H9 (cell line): Measurements from ENCODE around the gene IL3RA. TPM values are rescaled to one million over a fixed set of nuclear protein-coding genes. Genes with fewer than 3 reads are reported as not detected.

ENCODE experiments used
- DNase-seq: peaks from one replicate; pipeline ENCODE4 v3.0.0-alpha.2; 2017
- H2AFZ ChIP-seq: one replicate; pipeline ENCODE4 v1.6.1; 2013; ENCODE audit warnings: mild to moderate bottlenecking, low read length, control low read depth, moderate library complexity
- H2AK5ac ChIP-seq: 2 replicates; pipeline ENCODE4 v1.6.1; 2013; ENCODE audit warnings: low read length, control low read depth, mixed read lengths; ENCODE audit not compliant: insufficient read length
- H2BK120ac ChIP-seq: one replicate; pipeline ENCODE4 v1.6.1; 2013; ENCODE audit warnings: low read depth, mild to moderate bottlenecking, low read length, control low read depth, inconsistent platforms; ENCODE audit not compliant: poor library complexity, severe bottlenecking
- H2BK12ac ChIP-seq: 2 replicates; pipeline ENCODE4 v1.6.1; 2013; ENCODE audit warnings: low read length, control low read depth, mixed read lengths, low read depth; ENCODE audit not compliant: insufficient read length
- H2BK15ac ChIP-seq: 2 replicates; pipeline ENCODE4 v1.6.1; 2013; ENCODE audit warnings: low read depth, low read length, control low read depth
- H2BK20ac ChIP-seq: one replicate; pipeline ENCODE4 v1.6.1; 2013; ENCODE audit warnings: low read depth, mild to moderate bottlenecking, low read length, control low read depth, inconsistent platforms; ENCODE audit not compliant: poor library complexity, severe bottlenecking
- H2BK5ac ChIP-seq: 2 replicates; pipeline ENCODE4 v1.6.1; 2013; ENCODE audit warnings: low read length, control low read depth, mixed read lengths; ENCODE audit not compliant: insufficient read length
- H3K14ac ChIP-seq: 2 replicates; pipeline ENCODE4 v1.6.1; 2013; ENCODE audit warnings: low read length, control low read depth; ENCODE audit not compliant: insufficient read depth
- H3K18ac ChIP-seq: 2 replicates; pipeline ENCODE4 v1.6.1; 2013; ENCODE audit warnings: low read depth, mild to moderate bottlenecking, mixed read lengths, low read length, control low read depth; ENCODE audit not compliant: insufficient read length
- H3K23ac ChIP-seq: 2 replicates; pipeline ENCODE4 v1.6.1; 2013; ENCODE audit warnings: low read length, control low read depth, mixed read lengths, low read depth; ENCODE audit not compliant: insufficient read length
- H3K23me2 ChIP-seq: 2 replicates; pipeline ENCODE4 v1.6.1; 2013; ENCODE audit warnings: low read depth, mild to moderate bottlenecking, mixed read lengths, low read length, control low read depth; ENCODE audit not compliant: insufficient read length, poor library complexity, severe bottlenecking
- H3K27ac ChIP-seq: 2 replicates; pipeline ENCODE4 v1.5.1; 2013; ENCODE audit warnings: low read length, control low read depth, mixed read lengths, low read depth; ENCODE audit not compliant: insufficient read length
- H3K27me3 ChIP-seq: 2 replicates; pipeline ENCODE4 v1.6.1; 2013; ENCODE audit warnings: low read length, control low read depth, inconsistent platforms; ENCODE audit not compliant: insufficient read depth
- H3K4ac ChIP-seq: 2 replicates; pipeline ENCODE4 v1.6.1; 2013; ENCODE audit warnings: low read depth, mild to moderate bottlenecking, control low read depth, inconsistent platforms, low read length, moderate library complexity
- H3K4me1 ChIP-seq: 2 replicates; pipeline ENCODE4 v1.6.1; 2013; ENCODE audit warnings: low read length, control low read depth, inconsistent platforms; ENCODE audit not compliant: insufficient read depth
- H3K4me2 ChIP-seq: 2 replicates; pipeline ENCODE4 v1.6.1; 2013; ENCODE audit warnings: low read length, control low read depth, mixed read lengths; ENCODE audit not compliant: insufficient read length, insufficient read depth
- H3K56ac ChIP-seq: 2 replicates; pipeline ENCODE4 v1.6.1; 2013; ENCODE audit warnings: low read depth, mild to moderate bottlenecking, mixed read lengths, low read length, control low read depth; ENCODE audit not compliant: insufficient read length
- H3K79me1 ChIP-seq: 2 replicates; pipeline ENCODE4 v1.6.1; 2013; ENCODE audit warnings: low read depth, mild to moderate bottlenecking, moderate library complexity, low read length, control low read depth, inconsistent platforms; ENCODE audit not compliant: insufficient read depth, poor library complexity, severe bottlenecking
- H3K79me2 ChIP-seq: 2 replicates; pipeline ENCODE4 v1.6.1; 2013; ENCODE audit warnings: low read length, control low read depth, inconsistent platforms; ENCODE audit not compliant: insufficient read depth
- H3K9ac ChIP-seq: 2 replicates; pipeline ENCODE4 v1.6.1; 2013; ENCODE audit warnings: low read length, control low read depth, mixed read lengths; ENCODE audit not compliant: insufficient read length; ENCODE audit errors: extremely low read depth
- H3K9me3 ChIP-seq: one replicate; pipeline ENCODE4 v1.6.1; 2013; ENCODE audit warnings: low read depth, low read length, inconsistent platforms; ENCODE audit not compliant: control insufficient read depth
- H3T11ph ChIP-seq: one replicate; pipeline ENCODE4 v1.6.1; 2013; ENCODE audit warnings: mild to moderate bottlenecking, low read length, control low read depth, inconsistent platforms
- H4K20me1 ChIP-seq: one replicate; pipeline ENCODE4 v1.6.1; 2013; ENCODE audit not compliant: control insufficient read depth, insufficient read length, insufficient read depth
- H4K5ac ChIP-seq: 2 replicates; pipeline ENCODE4 v1.6.1; 2013; ENCODE audit warnings: low read depth, mild to moderate bottlenecking, mixed read lengths, low read length, control low read depth; ENCODE audit not compliant: insufficient read length
- H4K8ac ChIP-seq: replicated peaks from 2 replicates; pipeline ENCODE4 v1.6.1; 2013; ENCODE audit warnings: low read length, control low read depth, mixed read lengths, low read depth; ENCODE audit not compliant: insufficient read length
- H4K91ac ChIP-seq: 2 replicates; pipeline ENCODE4 v1.6.1; 2013; ENCODE audit warnings: low read depth, mild to moderate bottlenecking, moderate library complexity, mixed read lengths, low read length, control low read depth; ENCODE audit not compliant: insufficient read length
- H3K27ac Mint-ChIP-seq, 3 experiments: 2 replicates in 2 of 3; 3 replicates in 1 of 3; pipeline ENCODE4 v1.8.0; 2020 to 2021; ENCODE audit warnings: mixed read lengths in 3 of 3, mild to moderate bottlenecking in 1 of 3, moderate library complexity in 1 of 3
- H3K27me3 Mint-ChIP-seq: 2 replicates; pipeline ENCODE4 v1.8.0; 2021; ENCODE audit warnings: low read depth, mild to moderate bottlenecking, moderate library complexity, mixed read lengths
- H3K36me3 Mint-ChIP-seq, 3 experiments: 2 replicates in 2 of 3; 3 replicates in 1 of 3; pipeline ENCODE4 v1.8.0; 2020 to 2021; ENCODE audit warnings: low read depth in 3 of 3, mixed read lengths in 3 of 3; ENCODE audit not compliant: insufficient read depth in 1 of 3
- H3K4me1 Mint-ChIP-seq, 2 experiments: 2 replicates each; pipeline ENCODE4 v1.8.0; 2020; ENCODE audit warnings: mixed read lengths in 2 of 2
- H3K4me3 Mint-ChIP-seq, 2 experiments: 2 replicates in 1 of 2; 3 replicates in 1 of 2; pipeline ENCODE4 v1.8.0; 2020 to 2021; ENCODE audit warnings: mild to moderate bottlenecking in 2 of 2, mixed read lengths in 2 of 2, moderate library complexity in 1 of 2
- H3K9me3 Mint-ChIP-seq, 2 experiments: 2 replicates in 1 of 2; 3 replicates in 1 of 2; pipeline ENCODE4 v1.8.0; 2020; ENCODE audit warnings: mild to moderate bottlenecking in 2 of 2, mixed read lengths in 2 of 2, moderate library complexity in 1 of 2
- WGBS: extraction: QIAGEN DNeasy Blood & Tissue Kit; methylation state at CpG from one replicate; pipeline ENCODE4 v1.1.7; 2013; ENCODE audit warnings: missing lambda C conversion rate, low lambda C conversion rate, mixed read lengths; ENCODE audit not compliant: insufficient read length; ENCODE audit errors: extremely low coverage; 5-methylcytosine and 5-hydroxymethylcytosine counted together
- total RNA-seq: library from RNA; stranded (reverse); gene quantifications from 2 replicates; pipeline ENCODE4 v1.2.1, GENCODE V29; 2021
- TF ChIP-seq, protein P1 (sequence below): fragments of 200-600 bp; sonication (generic); conservative IDR thresholded peaks from 3 replicates; pipeline ENCODE4 v1.8.0; 2021; ENCODE audit warnings: antibody characterized with exemption, mild to moderate bottlenecking

The IL3RA gene
- total RNA-seq, 1 experiment from 2014 or later = 0.24 TPM

- H3K9me3 ChIP-seq = no peaks in the 10 kb centered on the region
- no peak overlapping the region for H3K18ac ChIP-seq
- Mint-ChIP-seq H3K4me1 (no peaks in the 10 kb centered on the region), H3K36me3 (peaks cover 0 to 4% (median 2%) of the 10 kb centered on the region in 3 experiments; a peak in 3 of 7 replicates), H3K9me3 (peaks cover 0 to 3% of the 10 kb centered on the region in 2 experiments; a peak in 1 of 5 replicates), H3K4me3 (no peak overlapping the region), H3K27me3 (no peaks in the 10 kb centered on the region; the same call in 1 of the 2 replicates), H3K27ac (no peak overlapping the region)
- H4K8ac ChIP-seq = no peak overlapping the region
- no peaks in the 10 kb centered on the region for H3K4me1 ChIP-seq
- no peak overlapping the region for H2AFZ ChIP-seq
- no peak overlapping the region for H3T11ph ChIP-seq
- no peak overlapping the region for H2BK120ac ChIP-seq
- no peaks in the 10 kb centered on the region for H4K20me1 ChIP-seq
- no peaks in the 10 kb centered on the region for H3K79me1 ChIP-seq
- no peak overlapping the region for H4K91ac ChIP-seq
- H3K23me2 ChIP-seq = no peaks in the 10 kb centered on the region
- WGBS = no CpG with 5 or more reads among the region's 7 CpGs
- no peak overlapping the region for H3K56ac ChIP-seq
- H2BK12ac ChIP-seq = no peak overlapping the region
- TF ChIP-seq, protein P1, sequence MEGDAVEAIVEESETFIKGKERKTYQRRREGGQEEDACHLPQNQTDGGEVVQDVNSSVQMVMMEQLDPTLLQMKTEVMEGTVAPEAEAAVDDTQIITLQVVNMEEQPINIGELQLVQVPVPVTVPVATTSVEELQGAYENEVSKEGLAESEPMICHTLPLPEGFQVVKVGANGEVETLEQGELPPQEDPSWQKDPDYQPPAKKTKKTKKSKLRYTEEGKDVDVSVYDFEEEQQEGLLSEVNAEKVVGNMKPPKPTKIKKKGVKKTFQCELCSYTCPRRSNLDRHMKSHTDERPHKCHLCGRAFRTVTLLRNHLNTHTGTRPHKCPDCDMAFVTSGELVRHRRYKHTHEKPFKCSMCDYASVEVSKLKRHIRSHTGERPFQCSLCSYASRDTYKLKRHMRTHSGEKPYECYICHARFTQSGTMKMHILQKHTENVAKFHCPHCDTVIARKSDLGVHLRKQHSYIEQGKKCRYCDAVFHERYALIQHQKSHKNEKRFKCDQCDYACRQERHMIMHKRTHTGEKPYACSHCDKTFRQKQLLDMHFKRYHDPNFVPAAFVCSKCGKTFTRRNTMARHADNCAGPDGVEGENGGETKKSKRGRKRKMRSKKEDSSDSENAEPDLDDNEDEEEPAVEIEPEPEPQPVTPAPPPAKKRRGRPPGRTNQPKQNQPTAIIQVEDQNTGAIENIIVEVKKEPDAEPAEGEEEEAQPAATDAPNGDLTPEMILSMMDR = no peak
- H3K27ac ChIP-seq = no peak overlapping the region
- no peak overlapping the region for H2BK5ac ChIP-seq
- no peaks in the 10 kb centered on the region for H3K27me3 ChIP-seq
- H2AK5ac ChIP-seq = no peak overlapping the region
- H2BK15ac ChIP-seq = no peak overlapping the region
- no peaks in the 10 kb centered on the region for H3K79me2 ChIP-seq
- no peak overlapping the region for H3K4ac ChIP-seq
- no peak overlapping the region for H4K5ac ChIP-seq
- no peak overlapping the region for H3K14ac ChIP-seq
- H3K4me2 ChIP-seq = no peak overlapping the region
- no peak overlapping the region for H3K9ac ChIP-seq
- no peak overlapping the region for H3K23ac ChIP-seq
- H2BK20ac ChIP-seq = no peak overlapping the region
- DNase-seq = no peak
Measured at GRCh38 chrX:1313788-1314187, 22.8 kb upstream of the IL3RA start.
